Activated CD8-positive, alpha-beta T cell treated with anti-CD3 and anti-CD28 coated beads for 36 hours (primary cell): ENCODE results near the gene DSC2. TPM values are rescaled to one million over a fixed set of nuclear protein-coding genes. Genes with fewer than 3 reads are reported as not detected.

ENCODE experiments used
- ATAC-seq: fragments of 200-7000 bp; cut with Tn5 transposase; one replicate; pipeline ENCODE4 v1.10.0; 2021; ENCODE audit warnings: mild to moderate bottlenecking, moderate library complexity
- CTCF ChIA-PET: fragments of 350-600 bp; sonication (Branson Sonifier 250); formaldehyde crosslinking; loops from one replicate; lab custom pipeline; 2021; ENCODE audit warnings: antibody characterized with exemption; lab: Charles Lee
- POLR2A ChIA-PET: fragments of 350-600 bp; sonication (Branson Sonifier 250); formaldehyde crosslinking; loops from one replicate; lab custom pipeline; 2021; ENCODE audit warnings: antibody characterized with exemption; lab: Charles Lee
- DNase-seq: peaks from one replicate; pipeline ENCODE4 v3.0.0-alpha.2; 2020
- H3K27ac Mint-ChIP-seq: one replicate; pipeline ENCODE4 v1.8.0; 2021; ENCODE audit warnings: mild to moderate bottlenecking, mixed read lengths
- H3K27me3 Mint-ChIP-seq: one replicate; pipeline ENCODE4 v1.8.0; 2021; ENCODE audit warnings: mixed read lengths
- H3K36me3 Mint-ChIP-seq: one replicate; pipeline ENCODE4 v1.8.0; 2021; ENCODE audit warnings: low read depth, mixed read lengths
- H3K4me1 Mint-ChIP-seq: one replicate; pipeline ENCODE4 v1.8.0; 2021; ENCODE audit warnings: low read depth, mixed read lengths
- H3K4me3 Mint-ChIP-seq: one replicate; pipeline ENCODE4 v1.8.0; 2021; ENCODE audit warnings: mild to moderate bottlenecking, moderate library complexity, mixed read lengths
- H3K9me3 Mint-ChIP-seq: one replicate; pipeline ENCODE4 v1.8.0; 2021; ENCODE audit warnings: mixed read lengths
- CTCF ChIP-seq: fragments of 200-600 bp; IDR thresholded peaks from one replicate; pipeline ENCODE4 v1.8.0; 2022; ENCODE audit warnings: antibody characterized with exemption, mild to moderate bottlenecking
- intact Hi-C: fragments of 100-400 bp; cut with micrococcal nuclease; formaldehyde crosslinking; loops from one replicate; pipeline ENCODE4 v1.10.0; 2022
- total RNA-seq, 2 experiments: library from RNA; stranded (reverse); gene quantifications; one replicate each; pipeline ENCODE4 v1.2.3, GENCODE V29; 2021

Gene DSC2
- total RNA-seq, 2 experiments from 2014 or later, result not detected

GRCh38 chr18:31049189-31049588 lies 53.0 kb downstream of the DSC2 start:
- ChIA-PET POLR2A (no interaction called here), CTCF (no interaction called here)
- Mint-ChIP-seq H3K27me3 (peaks cover 10% of the 10 kb centered on the region), H3K4me1 (no peaks in the 10 kb centered on the region), H3K36me3 (peaks cover under 1% of the 10 kb centered on the region), H3K4me3 (no peak overlapping the region), H3K9me3 (peaks cover 5% of the 10 kb centered on the region), H3K27ac (no peak overlapping the region)
- TF ChIP-seq CTCF, result no peak
- ATAC-seq (no peak), DNase-seq (no peak)
- intact Hi-C loops, result no loop called here

- ATAC-seq, result no peak
- no peak overlapping the region for H3K27ac Mint-ChIP-seq
- H3K27me3 Mint-ChIP-seq, result peaks cover 19% of the 10 kb centered on the region
- no peaks in the 10 kb centered on the region for H3K4me1 Mint-ChIP-seq
- peaks cover 8% of the 10 kb centered on the region for H3K9me3 Mint-ChIP-seq
- H3K36me3 Mint-ChIP-seq, result peaks cover 3% of the 10 kb centered on the region
- no peak for DNase-seq
- intact Hi-C loops, result no loop called here
- ChIA-PET CTCF (no interaction called here), POLR2A (no interaction called here)
- H3K4me3 Mint-ChIP-seq, result no peak overlapping the region
- no peak for TF ChIP-seq CTCF
Measured at GRCh38 chr18:31048216-31048615, 54.0 kb downstream of the DSC2 start.

GRCh38 chr18:31046916-31047315 lies 55.3 kb downstream of the DSC2 start:
- ATAC-seq, result no peak
- H3K27ac Mint-ChIP-seq, result no peak overlapping the region
- no peaks in the 10 kb centered on the region for H3K4me1 Mint-ChIP-seq
- DNase-seq, result no peak
- no peak overlapping the region for H3K4me3 Mint-ChIP-seq
- H3K27me3 Mint-ChIP-seq, result peaks cover 28% of the 10 kb centered on the region
- POLR2A ChIA-PET, result no interaction called here
- intact Hi-C loops, result no loop called here
- TF ChIP-seq CTCF, result no peak
- peaks cover 8% of the 10 kb centered on the region for H3K9me3 Mint-ChIP-seq
- peaks cover 3% of the 10 kb centered on the region for H3K36me3 Mint-ChIP-seq
- CTCF ChIA-PET, result no interaction called here

GRCh38 chr18:31045599-31045998 lies 56.6 kb downstream of the DSC2 start:
- DNase-seq (no peak), ATAC-seq (no peak)
- CTCF ChIA-PET, result no interaction called here
- H3K4me1 Mint-ChIP-seq, result no peaks in the 10 kb centered on the region
- intact Hi-C loops, result no loop called here
- H3K27me3 Mint-ChIP-seq, result peaks cover 40% of the 10 kb centered on the region
- H3K27ac Mint-ChIP-seq, result no peak overlapping the region
- POLR2A ChIA-PET, result no interaction called here
- peaks cover 8% of the 10 kb centered on the region for H3K9me3 Mint-ChIP-seq
- TF ChIP-seq CTCF, result no peak
- peaks cover 3% of the 10 kb centered on the region for H3K36me3 Mint-ChIP-seq
- no peak overlapping the region for H3K4me3 Mint-ChIP-seq

GRCh38 chr18:31044926-31045325 lies 57.3 kb downstream of the DSC2 start:
- ChIA-PET CTCF (no interaction called here), POLR2A (no interaction called here)
- DNase-seq (no peak), ATAC-seq (no peak)
- no peak for TF ChIP-seq CTCF
- Mint-ChIP-seq H3K36me3 (peaks cover 3% of the 10 kb centered on the region), H3K4me1 (no peaks in the 10 kb centered on the region), H3K27ac (no peak overlapping the region), H3K27me3 (peaks cover 44% of the 10 kb centered on the region), H3K9me3 (peaks cover 8% of the 10 kb centered on the region), H3K4me3 (no peak overlapping the region)
- intact Hi-C loops, result no loop called here
